HCT116 (cell line): ENCODE measurements around the gene CASP12.

Experiments used
- CTCF ChIP-seq, 3 experiments: fragments of 200-600 bp in 1 of 3; sonication (generic) in 1 of 3; IDR thresholded peaks in 2 of 3; conservative IDR thresholded peaks in 1 of 3; 2 replicates each; pipeline ENCODE4 v1.5.1; 2012 to 2017; ENCODE audit warnings: low read depth in 2 of 3, low read length in 2 of 3, antibody characterized with exemption in 1 of 3, borderline replicate concordance in 1 of 3, control low read depth in 1 of 3, mild to moderate bottlenecking in 1 of 3, mixed read lengths in 1 of 3, mixed run types in 1 of 3, moderate library complexity in 1 of 3; ENCODE audit not compliant: insufficient read depth in 1 of 3
- EGR1 ChIP-seq: IDR thresholded peaks from 2 replicates; pipeline ENCODE4 v1.6.1; 2012; ENCODE audit warnings: low read depth
- ELF1 ChIP-seq: IDR thresholded peaks from 2 replicates; pipeline ENCODE4 v1.6.1; 2012; ENCODE audit warnings: low read depth, borderline replicate concordance
- MAX ChIP-seq: IDR thresholded peaks from 2 replicates; pipeline ENCODE4 v1.6.1; 2012
- POLR2A ChIP-seq: IDR thresholded peaks from 2 replicates; pipeline ENCODE4 v1.7.0; 2011; ENCODE audit warnings: borderline replicate concordance; ENCODE audit not compliant: insufficient read depth, insufficient read length; ENCODE audit errors: extremely low read depth
- REST ChIP-seq: IDR thresholded peaks from 2 replicates; pipeline ENCODE4 v1.6.1; 2012; ENCODE audit warnings: low read depth
- SIN3A ChIP-seq: IDR thresholded peaks from 2 replicates; pipeline ENCODE4 v1.6.1; 2012; ENCODE audit warnings: low read depth
- ZBTB33 ChIP-seq: IDR thresholded peaks from 2 replicates; pipeline ENCODE4 v1.6.1; 2011; ENCODE audit warnings: mild to moderate bottlenecking, low read length, moderate library complexity; ENCODE audit not compliant: insufficient replicate concordance; ENCODE audit errors: extremely low read depth
- ZFX ChIP-seq: fragments of 450-650 bp; IDR thresholded peaks from 2 replicates; pipeline ENCODE4 v1.6.1; 2017

- TF ChIP-seq POLR2A (no peak), CTCF (IDR thresholded peaks at IDR 0.05 in 2 of 3, conservative IDR thresholded peaks at IDR 0.05 in 1 of 3; ENCODE audit: borderline replicate concordance in 1 of 3, insufficient read depth in 1 of 3, low read depth in 2 of 3, low read length in 2 of 3) (no peak), SIN3A (no peak), ZFX (no peak), MAX (no peak), REST (no peak), ELF1 (no peak), ZBTB33 (no peak), EGR1 (no peak)
Measured at GRCh38 chr11:104841185-104841584, 57.1 kb downstream of the CASP12 start.
